ENCODE data around the gene PUSL1.

PUSL1 gene

DNA sequence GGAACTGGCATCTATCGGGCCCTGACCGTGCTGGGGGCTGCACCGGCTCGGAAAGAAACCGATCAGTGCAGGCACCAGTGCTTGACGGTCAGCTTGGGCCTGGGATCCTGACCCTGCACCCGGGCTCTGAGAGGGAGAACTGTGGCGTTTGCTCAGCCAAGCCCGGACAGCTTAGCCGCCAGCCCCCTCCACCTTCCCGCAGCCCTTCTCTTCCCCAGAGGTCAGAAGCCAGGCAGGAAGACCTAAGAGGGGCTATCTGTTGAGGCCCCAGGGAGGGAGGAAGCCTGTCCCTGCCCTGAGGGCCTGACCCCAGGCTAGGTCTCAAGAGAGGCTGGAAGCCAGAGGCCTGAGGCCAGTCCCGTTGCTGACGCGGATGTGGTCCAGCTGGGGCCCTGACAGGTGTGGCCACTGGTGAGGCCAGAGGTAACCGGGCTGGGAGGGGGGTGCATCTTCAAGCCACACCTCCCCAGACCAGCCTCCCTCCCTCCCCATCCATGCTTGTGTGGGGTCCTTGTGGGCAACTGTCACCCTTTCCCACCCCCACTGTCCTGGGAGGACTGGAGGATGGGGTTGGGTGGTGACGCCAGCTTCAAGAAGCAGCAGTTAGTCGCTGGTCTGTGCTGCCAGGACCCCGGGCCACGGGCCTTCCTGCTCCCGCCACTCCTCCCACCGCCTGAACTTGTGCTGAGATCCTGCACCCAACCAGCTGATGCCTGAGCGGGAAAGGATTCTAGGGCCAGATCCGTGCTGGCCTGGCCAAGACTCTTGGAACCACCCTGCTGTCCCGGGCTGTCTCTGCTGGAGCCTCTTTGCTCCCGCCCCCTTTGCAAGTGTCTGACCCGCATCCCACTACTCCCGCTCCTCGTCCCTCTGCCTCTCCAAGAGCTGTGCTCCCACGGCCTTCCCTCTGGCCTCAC, 43.4 kb downstream of the PUSL1 start:
- TF ChIP-seq POLR2AphosphoS5 (IDR thresholded peaks at IDR 0.05; ENCODE audit: low read depth, low read length), result peak; percentile 49
- TF ChIP-seq, protein P1, sequence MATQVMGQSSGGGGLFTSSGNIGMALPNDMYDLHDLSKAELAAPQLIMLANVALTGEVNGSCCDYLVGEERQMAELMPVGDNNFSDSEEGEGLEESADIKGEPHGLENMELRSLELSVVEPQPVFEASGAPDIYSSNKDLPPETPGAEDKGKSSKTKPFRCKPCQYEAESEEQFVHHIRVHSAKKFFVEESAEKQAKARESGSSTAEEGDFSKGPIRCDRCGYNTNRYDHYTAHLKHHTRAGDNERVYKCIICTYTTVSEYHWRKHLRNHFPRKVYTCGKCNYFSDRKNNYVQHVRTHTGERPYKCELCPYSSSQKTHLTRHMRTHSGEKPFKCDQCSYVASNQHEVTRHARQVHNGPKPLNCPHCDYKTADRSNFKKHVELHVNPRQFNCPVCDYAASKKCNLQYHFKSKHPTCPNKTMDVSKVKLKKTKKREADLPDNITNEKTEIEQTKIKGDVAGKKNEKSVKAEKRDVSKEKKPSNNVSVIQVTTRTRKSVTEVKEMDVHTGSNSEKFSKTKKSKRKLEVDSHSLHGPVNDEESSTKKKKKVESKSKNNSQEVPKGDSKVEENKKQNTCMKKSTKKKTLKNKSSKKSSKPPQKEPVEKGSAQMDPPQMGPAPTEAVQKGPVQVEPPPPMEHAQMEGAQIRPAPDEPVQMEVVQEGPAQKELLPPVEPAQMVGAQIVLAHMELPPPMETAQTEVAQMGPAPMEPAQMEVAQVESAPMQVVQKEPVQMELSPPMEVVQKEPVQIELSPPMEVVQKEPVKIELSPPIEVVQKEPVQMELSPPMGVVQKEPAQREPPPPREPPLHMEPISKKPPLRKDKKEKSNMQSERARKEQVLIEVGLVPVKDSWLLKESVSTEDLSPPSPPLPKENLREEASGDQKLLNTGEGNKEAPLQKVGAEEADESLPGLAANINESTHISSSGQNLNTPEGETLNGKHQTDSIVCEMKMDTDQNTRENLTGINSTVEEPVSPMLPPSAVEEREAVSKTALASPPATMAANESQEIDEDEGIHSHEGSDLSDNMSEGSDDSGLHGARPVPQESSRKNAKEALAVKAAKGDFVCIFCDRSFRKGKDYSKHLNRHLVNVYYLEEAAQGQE (IDR thresholded peaks at IDR 0.05; ENCODE audit: insufficient read depth in 1 of 2, low read depth in 2 of 2, low read length in 2 of 2), result no peak

DNA sequence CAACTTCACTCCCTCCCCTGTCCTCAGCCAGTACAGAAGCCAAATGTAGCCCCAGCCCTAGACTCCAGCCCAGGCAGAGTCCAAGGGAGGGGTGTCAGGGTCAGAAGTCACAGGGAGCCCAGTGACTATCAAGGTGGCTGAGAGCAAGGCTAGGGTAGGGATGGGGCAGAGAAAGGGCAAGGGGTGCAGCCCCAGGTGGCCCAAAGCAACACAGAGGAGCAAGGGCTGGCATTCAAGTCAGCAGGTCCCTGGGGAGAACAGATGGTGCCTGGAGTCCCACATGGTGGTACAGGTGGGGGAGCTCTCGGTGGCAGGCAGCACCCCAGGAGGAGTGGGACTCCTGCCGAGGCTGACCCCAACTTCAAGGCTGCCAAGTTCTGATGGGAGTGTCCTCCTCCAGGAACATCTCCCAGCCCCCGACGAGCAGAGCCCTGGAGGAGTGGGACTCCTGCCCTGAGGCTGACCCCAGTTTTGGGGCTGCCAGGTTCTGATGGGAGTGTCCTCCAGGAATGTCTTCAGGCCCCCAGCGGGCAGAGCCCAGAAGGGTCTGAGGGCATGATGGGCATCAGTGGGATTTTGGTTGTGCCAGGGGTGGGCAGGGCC, 44.5 kb downstream of the PUSL1 start:
- no peak for TF ChIP-seq POLR2AphosphoS5 (IDR thresholded peaks at IDR 0.05; ENCODE audit: low read depth, low read length)
- TF ChIP-seq TAF1 (IDR thresholded peaks at IDR 0.05; ENCODE audit: borderline replicate concordance, insufficient read depth, low read length), result no peak
- TF ChIP-seq, protein P1 (IDR thresholded peaks at IDR 0.05; ENCODE audit: insufficient read depth in 1 of 2, low read depth in 2 of 2, low read length in 2 of 2), result no peak

DNA sequence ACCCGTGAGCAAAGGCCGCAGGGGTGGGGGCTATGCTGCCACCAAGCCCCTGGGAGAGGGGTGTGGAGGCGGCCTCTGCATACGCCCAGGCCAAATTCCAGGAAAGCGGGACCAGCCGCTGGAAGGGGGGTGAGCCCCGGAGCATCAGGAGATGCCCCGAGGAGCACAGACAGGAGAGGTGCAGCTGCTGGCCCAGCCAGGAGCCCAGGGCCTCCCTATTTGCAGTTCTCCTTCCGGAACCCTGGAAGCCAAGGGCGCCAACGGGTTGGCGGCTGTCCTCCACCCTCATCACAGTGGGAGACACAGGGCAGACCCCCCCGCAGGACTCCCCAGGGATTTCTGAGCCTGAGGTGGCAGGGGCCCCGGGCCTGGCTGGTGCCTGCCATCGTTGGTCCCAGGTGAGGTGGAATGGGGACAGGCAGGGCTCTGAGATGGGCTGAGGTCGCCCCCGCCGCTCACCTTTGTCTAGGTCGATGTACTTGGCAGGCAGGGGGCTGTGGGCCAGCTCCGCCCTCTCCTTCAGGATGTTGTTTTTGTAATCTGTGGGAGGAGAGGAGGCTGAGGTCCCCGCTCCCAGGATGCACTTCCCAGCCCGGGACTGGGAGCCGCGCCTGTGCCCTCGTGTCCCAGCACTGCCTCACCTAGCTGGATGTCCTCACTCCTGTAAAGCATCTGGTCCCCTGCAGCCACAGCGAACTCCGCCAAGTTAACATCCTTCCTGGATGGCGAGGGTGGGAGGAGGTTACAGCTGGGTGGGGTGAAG, 45.2 kb downstream of the PUSL1 start:
- TF ChIP-seq TAF1 (IDR thresholded peaks at IDR 0.05; ENCODE audit: borderline replicate concordance, insufficient read depth, low read length) (no peak), SIN3A (IDR thresholded peaks at IDR 0.05; ENCODE audit: borderline replicate concordance, insufficient read depth, low read length) (no peak), POLR2AphosphoS5 (IDR thresholded peaks at IDR 0.05; ENCODE audit: low read depth, low read length) (no peak), FOXP2 (optimal IDR thresholded peaks at IDR 0.05; ENCODE audit: borderline replicate concordance, extremely low read depth, extremely low read length, insufficient read depth) (no peak)
- TF ChIP-seq, protein P1 (IDR thresholded peaks at IDR 0.05; ENCODE audit: insufficient read depth in 1 of 2, low read depth in 2 of 2, low read length in 2 of 2), result no peak

DNA sequence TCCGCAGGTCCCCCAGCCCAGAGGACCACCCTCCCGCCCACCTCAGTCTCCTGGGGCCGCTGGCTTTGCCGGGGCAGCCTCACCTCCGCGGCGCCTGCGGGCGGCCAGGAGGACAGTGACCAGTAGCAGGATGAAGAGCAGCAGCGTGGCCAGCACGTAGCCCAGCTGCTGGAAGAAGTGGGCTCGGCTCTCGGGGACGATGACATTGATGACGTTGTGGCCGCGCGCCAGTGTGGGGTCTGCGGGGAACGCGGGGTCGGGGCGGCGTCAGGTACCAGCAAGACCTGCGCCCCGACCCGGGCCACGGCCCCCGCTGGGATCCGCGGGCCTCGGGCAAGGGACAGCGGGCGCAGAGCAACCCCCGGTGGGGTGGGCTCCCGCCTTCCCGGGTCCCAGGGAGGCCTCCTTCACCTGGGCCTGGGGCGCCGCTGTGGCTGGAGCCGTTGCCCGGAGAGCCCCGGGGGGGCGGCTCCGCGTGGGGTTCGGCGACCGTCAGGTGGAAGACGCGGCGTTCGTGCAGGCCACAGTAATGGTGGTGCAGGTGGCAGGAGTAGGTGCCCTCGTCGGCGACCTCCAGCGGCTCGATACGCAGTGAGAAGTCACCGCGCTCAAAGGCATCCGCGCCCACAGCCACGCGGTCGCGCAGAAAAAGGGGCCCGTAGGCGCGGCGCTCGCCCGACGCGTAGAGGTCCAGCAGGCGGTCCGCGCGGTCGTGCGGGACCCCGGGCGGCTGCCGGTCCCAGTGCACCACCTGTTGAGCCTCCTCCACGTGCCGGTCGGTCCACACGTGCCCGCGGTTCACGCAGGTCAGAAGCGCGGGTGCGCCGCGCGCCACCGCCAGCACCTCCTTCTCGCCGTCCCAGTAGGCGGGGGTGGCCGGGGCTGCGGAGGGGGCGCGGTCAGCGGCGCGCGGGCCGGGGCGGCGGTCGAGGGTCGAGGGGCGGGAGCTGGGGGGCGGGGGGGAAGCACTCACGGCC, 46.2 kb downstream of the PUSL1 start:
- TF ChIP-seq, protein P1 (IDR thresholded peaks at IDR 0.05; ENCODE audit: insufficient read depth in 1 of 2, low read depth in 2 of 2, low read length in 2 of 2), result no peak
- TF ChIP-seq SIN3A (IDR thresholded peaks at IDR 0.05; ENCODE audit: borderline replicate concordance, insufficient read depth, low read length), result no peak
- TF ChIP-seq TAF1 (IDR thresholded peaks at IDR 0.05; ENCODE audit: borderline replicate concordance, insufficient read depth, low read length), result no peak
- no peak for TF ChIP-seq FOXP2 (optimal IDR thresholded peaks at IDR 0.05; ENCODE audit: borderline replicate concordance, extremely low read depth, extremely low read length, insufficient read depth)
- TF ChIP-seq POLR2AphosphoS5 (IDR thresholded peaks at IDR 0.05; ENCODE audit: low read depth, low read length), result no peak
